ENCODE results near the gene DLG2. TPM values are rescaled to one million over a fixed set of nuclear protein-coding genes. Genes with fewer than 3 reads are reported as not detected.

The DLG2 gene
- total and polyA plus RNA-seq, 2 donors (not counting 3 experiments of a cell fraction or from before 2014, with no cell fraction given), result 0.15 to 1.1 TPM

- no peaks in the 10 kb centered on the region for H3K9me1 ChIP-seq (replicated peaks; ENCODE audit: control insufficient read depth, extremely low read depth, insufficient read depth, low read length)
- no peak overlapping the region for H2AFZ ChIP-seq (ENCODE audit: low read depth, low read length)
- DNase-seq (ENCODE audit: low read depth, low spot score), result no peak
- POLR2A ChIA-PET, result no interaction called here
- H3K27ac ChIP-seq (ENCODE audit: insufficient read depth, low read depth, low read length), result no peak overlapping the region
- TF ChIP-seq JUN (IDR thresholded peaks at IDR 0.05; ENCODE audit: borderline replicate concordance, insufficient read depth, insufficient read length, low read depth) (no peak), EZH2 (IDR thresholded peaks at IDR 0.05; ENCODE audit: borderline replicate concordance, low read depth, low read length, severe bottlenecking) (no peak), GATA2 (IDR thresholded peaks at IDR 0.05; ENCODE audit: insufficient read depth, insufficient read length, low read depth, low read length) (no peak), POLR2AphosphoS5 (IDR thresholded peaks at IDR 0.05; ENCODE audit: insufficient read depth, low read depth, low read length) (no peak), POLR2A (IDR thresholded peaks at IDR 0.05; ENCODE audit: low read depth, low read length) (no peak)
- TF ChIP-seq, protein P1, sequence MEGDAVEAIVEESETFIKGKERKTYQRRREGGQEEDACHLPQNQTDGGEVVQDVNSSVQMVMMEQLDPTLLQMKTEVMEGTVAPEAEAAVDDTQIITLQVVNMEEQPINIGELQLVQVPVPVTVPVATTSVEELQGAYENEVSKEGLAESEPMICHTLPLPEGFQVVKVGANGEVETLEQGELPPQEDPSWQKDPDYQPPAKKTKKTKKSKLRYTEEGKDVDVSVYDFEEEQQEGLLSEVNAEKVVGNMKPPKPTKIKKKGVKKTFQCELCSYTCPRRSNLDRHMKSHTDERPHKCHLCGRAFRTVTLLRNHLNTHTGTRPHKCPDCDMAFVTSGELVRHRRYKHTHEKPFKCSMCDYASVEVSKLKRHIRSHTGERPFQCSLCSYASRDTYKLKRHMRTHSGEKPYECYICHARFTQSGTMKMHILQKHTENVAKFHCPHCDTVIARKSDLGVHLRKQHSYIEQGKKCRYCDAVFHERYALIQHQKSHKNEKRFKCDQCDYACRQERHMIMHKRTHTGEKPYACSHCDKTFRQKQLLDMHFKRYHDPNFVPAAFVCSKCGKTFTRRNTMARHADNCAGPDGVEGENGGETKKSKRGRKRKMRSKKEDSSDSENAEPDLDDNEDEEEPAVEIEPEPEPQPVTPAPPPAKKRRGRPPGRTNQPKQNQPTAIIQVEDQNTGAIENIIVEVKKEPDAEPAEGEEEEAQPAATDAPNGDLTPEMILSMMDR (IDR thresholded peaks at IDR 0.05; ENCODE audit: extremely low read depth in 1 of 2, insufficient read depth in 1 of 2, low read depth in 1 of 2, low read length in 2 of 2), result no peak
- H3K4me2 ChIP-seq (ENCODE audit: insufficient read depth, low read length), result no peak overlapping the region
- H3K36me3 ChIP-seq (ENCODE audit: control insufficient read depth in 2 of 2, extremely low read depth in 1 of 2, insufficient read depth in 2 of 2, low read length in 2 of 2), result no peaks in the 10 kb centered on the region
- no TSS peak for BruUV-seq (replicated peaks)
- H4K20me1 ChIP-seq (replicated peaks; ENCODE audit: control insufficient read depth, extremely low read depth, insufficient read depth, low read length), result no peaks in the 10 kb centered on the region
- H3K9ac ChIP-seq (replicated peaks; ENCODE audit: extremely low read depth, insufficient read depth, low read length), result no peak overlapping the region
- H3K9me3 ChIP-seq (replicated peaks; ENCODE audit: control insufficient read depth, insufficient read depth, low read length), result no peaks in the 10 kb centered on the region
- intact Hi-C loops (cut with micrococcal nuclease), result no loop called here
- dilution Hi-C loops (cut with MboI; ENCODE audit: extremely low pct_ligation_motif_present, low sequenced_read_pairs), result no loop called here
- no peak for FAIRE-seq
- H3K4me1 ChIP-seq (ENCODE audit: control insufficient read depth, extremely low read depth, insufficient read depth, low read length), result no peaks in the 10 kb centered on the region
- H3K27me3 ChIP-seq (ENCODE audit: control insufficient read depth in 2 of 2, insufficient read depth in 2 of 2, low read length in 2 of 2), result no peaks in the 10 kb centered on the region
- no peaks in the 10 kb centered on the region for H3K79me2 ChIP-seq (ENCODE audit: control insufficient read depth, insufficient read depth, low read length)
- CTCF ChIA-PET, result no interaction called here
- no peak overlapping the region for H3K4me3 ChIP-seq (replicated peaks in 1 of 3; ENCODE audit: insufficient read depth in 1 of 3, low read depth in 1 of 3, low read length in 3 of 3)
Observed at GRCh38 chr11:84780689-84781293, 846.4 kb downstream of the DLG2 start.
